Frontal cortex (tissue), 4 donors: ENCODE measurements around the gene PRKG1. TPM values are rescaled to one million over a fixed set of nuclear protein-coding genes. Genes with fewer than 3 reads are reported as not detected.
"Not testable (repeated sequence)": the region's sequence is repeated elsewhere in the genome, so short reads cannot be mapped to it uniquely, and the experiment has no call there.

Experiments used
- DNase-seq, 2 donors: peaks; one replicate each; pipeline ENCODE4 v3.0.0; 2012; ENCODE audit warnings: low spot score in 2 of 2
- FAIRE-seq: peaks from 2 replicates; lab custom pipeline; 2012; peaks lifted over from hg19 to GRCh38; lab: Jason Lieb, UNC
- total RNA-seq: library from RNA; depleted of rRNA; stranded (reverse); fragments of >200 nt; gene quantifications from one replicate; pipeline ENCODE4 v1.2.3, GENCODE V29; 2014
- donor health status: control.
- donor health status: control.
- donor health status: control.

Gene PRKG1
- total RNA-seq, 1 donor from 2014 or later = 15.5 TPM

DNA sequence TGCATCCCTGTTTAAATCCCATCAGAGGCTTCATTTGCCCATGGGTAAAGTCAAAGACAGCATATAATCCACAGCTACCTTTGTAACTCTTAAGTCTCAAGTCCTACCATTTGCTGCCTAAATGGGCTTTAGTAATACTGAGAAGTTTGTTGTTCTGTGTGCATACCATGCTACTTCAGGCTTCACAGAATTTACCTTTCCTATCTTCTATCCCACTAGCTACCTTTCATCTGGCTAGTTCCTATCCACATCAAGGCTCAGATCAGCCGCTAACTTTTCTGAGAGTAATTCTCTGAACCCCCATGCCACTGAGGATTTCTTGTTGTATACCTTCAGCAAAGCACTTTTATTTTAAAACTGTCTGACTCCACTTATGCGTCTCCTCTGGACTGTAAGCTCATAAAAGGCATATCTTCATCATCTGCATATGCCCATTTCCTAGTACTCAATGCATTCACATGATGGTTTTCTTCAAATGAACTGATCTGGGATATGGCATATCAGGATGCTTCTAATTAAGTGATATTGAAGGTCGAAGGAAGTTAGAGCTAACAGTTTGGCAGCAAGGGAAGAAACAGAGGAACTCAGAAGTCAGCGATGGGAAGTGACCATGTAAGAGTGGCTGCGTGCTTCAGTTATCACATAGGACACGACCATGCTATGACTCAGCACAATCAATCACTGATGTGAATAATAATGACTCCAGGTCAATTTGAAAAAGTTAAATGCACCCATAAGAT, 955.9 kb downstream of the PRKG1 start:
- no peak for FAIRE-seq
- no peak for DNase-seq

DNA sequence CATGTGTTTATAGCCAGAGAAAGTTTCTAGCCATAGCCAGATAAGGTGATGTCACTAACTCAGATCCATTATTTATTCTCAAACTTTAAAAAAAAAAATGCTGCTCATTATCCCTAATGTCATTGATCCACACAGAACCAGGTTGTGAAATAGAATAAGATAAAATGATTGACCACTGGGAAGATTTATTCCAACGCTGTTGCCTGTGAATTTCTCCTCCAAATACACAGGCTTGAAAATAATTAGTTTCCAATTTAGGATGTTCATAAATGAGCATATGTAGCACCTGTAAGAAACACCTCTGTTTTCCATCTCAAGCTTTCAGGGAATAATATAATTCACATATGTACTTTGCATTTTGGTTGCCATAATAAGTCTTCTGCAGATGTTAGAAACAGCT, 956.7 kb downstream of the PRKG1 start:
- DNase-seq = no peak

DNA sequence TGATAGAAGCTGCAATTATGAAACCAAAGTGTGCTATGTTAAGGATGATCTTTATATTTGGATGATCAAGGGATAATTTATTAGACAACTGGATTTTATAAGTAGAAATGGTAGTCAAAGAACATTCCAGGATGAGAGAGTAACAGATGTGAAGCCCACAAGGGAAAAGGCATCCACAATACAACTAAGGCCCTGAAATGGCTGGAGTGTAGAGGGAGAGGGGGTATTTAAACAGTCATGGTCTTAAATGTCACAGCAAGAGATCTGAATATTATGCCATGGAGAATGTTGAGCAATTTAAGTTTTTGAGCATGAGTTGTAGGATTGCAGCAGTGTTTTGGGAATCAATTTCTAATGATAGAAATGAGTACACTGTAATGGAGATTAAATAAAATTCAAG, 957.5 kb downstream of the PRKG1 start:
- no peak for FAIRE-seq
- no peak for DNase-seq

More for the DNA sequence above, 956.7 kb downstream of the PRKG1 start:
- no peak for FAIRE-seq

DNA sequence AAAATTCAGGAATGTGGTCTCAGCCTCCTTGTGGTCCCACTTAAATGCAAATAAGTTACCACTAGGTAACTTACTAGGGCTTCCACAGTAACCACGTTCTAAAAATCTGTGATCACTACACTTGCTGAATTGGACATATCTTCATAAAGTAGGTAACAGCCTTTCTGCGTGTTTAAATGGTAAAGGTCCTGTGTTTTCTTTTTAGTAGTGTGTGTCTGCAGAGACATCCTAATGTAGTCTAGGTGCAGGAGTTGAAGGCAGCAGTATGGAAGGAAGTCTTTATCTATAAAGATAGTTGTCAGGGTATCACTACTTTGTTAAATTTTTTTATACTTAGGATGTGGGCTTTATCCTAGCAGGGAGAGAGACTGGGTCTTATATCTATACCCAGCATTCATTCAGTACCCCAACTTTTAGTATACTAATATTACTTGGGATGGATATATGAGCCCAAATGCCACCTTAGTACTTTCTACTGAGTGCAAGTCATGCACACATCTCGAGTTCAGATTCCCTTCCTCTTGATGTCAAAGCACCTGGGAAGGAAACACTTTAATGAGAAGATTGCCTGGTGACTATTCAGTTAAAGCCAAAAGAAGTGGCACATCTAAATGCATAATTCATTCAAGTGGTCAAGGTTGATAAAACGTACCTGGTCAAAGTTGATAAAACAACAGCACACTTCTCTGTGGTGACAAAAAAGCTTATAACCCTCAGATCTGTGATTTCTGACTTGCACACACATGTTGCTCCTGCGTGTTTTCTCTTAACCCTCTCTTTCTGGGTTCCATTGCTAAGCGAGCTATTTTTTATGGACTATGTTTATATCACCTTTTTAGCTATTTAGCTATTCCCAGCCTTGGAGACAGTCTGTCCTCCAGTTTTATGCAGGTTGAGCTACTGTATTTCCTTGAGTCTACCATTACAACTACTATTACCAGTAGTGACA, 958.7 kb downstream of the PRKG1 start:
- no peak for DNase-seq
- FAIRE-seq = no peak

DNA sequence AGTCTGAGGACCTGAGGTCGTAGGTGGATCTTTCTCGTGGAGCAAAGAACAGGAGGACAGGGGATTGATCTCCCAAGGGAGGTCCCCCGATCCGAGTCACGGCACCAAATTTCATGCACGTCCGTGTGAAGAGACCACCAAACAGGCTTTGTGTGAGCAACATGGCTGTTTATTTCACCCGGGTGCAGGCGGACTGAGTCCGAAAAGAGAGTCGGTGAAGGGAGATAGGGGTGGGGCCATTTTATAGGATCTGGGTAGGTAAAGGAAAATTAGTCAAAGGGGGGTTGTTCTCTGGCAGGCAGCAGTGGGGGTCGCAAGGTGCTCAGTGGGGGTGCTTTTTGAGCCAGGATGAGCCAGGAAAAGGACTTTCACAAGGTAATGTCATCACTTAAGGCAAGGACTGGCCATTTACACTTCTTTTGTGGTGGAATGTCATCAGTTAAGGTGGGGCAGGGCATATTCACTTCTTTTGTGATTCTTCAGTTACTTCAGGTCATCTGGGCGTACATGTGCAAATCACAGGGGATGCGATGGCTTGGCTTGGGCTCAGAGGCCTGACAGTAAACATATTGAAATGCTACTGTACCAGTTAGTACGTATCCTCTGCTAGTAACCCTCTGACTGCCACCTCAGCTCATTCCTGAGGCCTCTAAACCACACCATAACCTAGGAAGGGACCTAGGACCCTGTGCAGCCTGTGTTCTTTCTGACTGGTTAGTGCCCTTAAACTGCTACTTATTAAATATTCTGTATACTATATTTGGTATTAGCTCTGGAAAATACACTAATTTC, 964.9 kb downstream of the PRKG1 start:
- DNase-seq, FAIRE-seq: not testable (repeated sequence)

DNA sequence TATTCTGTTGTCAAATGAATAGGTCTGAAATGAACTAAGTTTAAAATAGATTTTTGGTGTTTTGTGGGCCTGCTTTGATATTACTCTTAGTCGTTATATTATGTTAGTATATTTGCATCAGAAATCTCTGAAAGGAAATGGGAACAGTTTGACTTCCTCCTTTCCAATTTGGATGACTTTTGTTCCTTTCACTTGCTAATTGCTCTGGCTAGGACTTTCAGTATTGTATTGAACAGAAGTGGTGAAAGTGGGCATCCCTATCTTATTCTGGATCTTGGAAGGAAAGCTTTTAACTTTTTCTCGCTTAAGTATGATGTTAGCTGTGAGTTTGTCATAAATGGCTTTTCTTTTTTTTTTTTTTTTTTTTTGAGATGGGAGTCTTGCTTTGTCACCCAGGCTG, 966.2 kb downstream of the PRKG1 start:
- DNase-seq (no peak), FAIRE-seq (no peak)

DNA sequence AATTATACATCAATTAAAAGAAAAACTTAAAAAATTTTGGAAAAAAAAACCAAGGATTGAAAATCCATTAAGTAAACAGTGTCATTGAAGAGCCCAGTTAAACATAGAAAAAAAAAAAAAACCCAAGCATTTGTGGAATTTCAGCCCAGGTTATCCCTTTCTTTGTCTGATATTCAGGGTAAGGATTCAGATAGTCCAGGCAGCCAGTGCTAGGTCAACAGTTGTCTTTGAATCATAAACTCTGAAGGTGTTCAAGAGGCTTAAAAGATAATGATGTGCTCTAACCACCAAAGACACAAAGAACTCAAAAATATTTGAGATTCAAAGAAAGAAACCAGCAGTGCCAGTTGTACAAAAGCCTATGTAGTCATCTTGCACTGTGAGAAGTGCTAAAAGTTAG, 969.5 kb downstream of the PRKG1 start:
- FAIRE-seq = no peak
- DNase-seq = no peak

DNA sequence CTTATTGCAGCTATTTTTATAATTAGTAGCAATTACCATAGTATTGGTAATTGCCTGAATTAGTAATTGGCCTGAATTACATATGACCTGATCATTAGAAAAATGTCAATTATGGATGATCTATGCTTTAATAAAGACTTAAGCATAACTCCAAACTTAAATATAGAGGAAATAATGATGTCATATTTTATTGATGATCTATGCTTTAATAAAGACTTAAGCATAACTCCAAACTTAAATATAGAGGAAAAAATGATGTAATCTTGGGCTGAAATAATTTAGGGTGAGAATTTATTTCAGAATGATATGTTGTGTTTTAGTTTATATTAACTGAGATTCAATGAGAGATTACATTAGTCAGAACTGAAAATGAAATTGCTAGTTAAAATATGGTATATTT, 973.8 kb downstream of the PRKG1 start:
- DNase-seq = no peak
- FAIRE-seq = no peak

DNA sequence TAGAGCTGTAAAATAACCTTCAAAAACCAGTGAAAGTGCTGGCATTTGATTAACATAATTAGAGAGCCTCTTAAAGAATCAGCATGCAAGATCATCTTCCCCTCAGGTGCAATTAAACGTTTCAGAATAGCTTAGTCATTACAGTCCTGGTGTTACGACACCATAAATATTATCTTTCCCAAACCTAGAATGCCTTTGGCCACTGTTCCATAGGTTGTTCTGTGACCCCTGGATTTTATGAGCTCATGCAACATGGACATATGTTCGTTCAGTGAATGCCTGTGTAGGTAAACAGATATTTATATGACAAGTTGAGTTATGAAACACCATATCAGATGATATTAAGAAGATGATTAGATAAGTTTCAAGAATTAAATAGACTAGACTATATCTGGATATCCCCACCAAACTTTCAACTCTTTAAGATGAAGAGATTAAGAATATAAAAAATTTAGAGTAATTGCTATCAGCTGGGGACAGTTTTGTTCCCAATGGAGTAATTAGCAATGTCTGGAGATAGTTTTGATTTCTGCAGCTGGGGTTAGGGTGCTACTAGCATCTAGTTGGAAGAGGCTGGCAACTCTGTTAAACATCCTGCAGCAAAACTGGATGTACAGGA, 976.3 kb downstream of the PRKG1 start:
- FAIRE-seq (no peak), DNase-seq (no peak)

DNA sequence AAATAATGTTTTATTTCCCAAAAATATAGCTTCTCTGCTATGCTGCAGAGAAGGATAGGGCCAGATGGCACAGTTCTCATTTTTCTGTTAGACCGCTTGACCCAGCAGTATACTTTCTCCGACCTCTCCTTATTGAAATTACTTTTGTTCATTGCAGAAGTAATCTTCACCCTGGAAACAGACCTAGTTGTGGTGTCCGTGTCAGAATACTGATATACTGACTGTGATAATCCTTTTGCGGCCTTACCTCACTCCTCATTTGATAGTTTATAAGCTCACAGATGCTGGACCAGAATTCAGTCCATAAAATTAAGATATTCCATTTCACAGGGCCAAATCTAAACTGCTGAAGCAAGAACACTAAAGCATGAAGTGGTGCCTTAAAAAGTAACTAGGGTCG, 979.2 kb downstream of the PRKG1 start:
- FAIRE-seq (no peak), DNase-seq (no peak)

DNA sequence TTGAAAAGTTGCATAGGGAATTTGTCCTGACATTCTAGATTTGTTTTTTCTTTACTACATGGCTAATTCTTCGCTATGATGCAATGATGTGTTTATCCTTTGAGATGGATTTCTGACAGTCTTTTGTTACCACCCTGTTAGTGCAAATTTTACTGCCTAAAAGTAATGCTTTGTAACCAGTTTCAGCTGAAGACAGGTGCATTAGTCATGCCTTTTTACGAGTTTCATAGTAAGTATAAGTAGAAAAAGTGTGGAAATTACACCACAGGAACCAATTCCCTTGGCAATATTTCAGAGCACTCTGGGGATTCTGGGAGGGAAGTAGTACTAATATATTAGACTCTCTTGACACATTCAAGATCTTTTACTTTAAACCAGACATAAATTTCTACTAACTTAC, 982.0 kb downstream of the PRKG1 start:
- DNase-seq = no peak
- no peak for FAIRE-seq

DNA sequence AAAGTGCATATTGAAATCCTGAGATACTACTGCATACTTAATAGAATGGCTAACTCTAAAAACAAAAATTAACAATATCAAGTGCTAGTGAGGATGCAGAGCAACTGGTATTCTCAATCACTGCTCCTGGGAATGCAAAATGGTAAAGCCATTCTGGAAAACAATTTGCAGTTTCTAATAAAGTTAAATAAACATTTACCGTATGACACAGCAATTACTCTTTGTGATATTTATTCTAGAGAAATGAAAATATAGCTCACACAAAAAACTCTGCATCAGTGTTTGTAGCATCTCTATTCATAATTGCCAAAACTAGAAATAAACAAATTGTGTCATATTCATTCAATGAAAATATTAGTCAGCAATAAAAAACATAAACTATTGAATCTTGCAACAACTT, 984.8 kb downstream of the PRKG1 start:
- DNase-seq = no peak
- FAIRE-seq = no peak

DNA sequence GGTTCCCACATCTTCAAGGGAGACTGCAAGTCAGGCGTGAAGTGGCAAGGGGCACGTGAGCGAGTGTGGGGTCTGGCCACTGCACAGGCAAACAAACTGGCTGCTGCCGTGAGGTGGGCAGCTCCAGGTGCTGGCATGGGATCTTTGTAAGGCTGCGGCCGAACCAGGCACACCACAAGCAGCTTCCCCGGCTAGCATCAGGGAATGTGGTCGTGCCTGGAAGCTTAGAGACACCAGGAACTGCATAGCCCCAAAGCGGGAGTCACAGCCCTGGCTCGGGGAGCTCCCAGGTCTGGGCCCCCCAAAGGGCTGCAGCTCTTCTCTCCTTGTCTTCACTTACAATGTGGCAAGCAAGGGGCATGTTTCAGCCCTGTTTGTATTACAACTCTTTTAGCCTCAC, 988.9 kb downstream of the PRKG1 start:
- no peak for FAIRE-seq
- DNase-seq = no peak

DNA sequence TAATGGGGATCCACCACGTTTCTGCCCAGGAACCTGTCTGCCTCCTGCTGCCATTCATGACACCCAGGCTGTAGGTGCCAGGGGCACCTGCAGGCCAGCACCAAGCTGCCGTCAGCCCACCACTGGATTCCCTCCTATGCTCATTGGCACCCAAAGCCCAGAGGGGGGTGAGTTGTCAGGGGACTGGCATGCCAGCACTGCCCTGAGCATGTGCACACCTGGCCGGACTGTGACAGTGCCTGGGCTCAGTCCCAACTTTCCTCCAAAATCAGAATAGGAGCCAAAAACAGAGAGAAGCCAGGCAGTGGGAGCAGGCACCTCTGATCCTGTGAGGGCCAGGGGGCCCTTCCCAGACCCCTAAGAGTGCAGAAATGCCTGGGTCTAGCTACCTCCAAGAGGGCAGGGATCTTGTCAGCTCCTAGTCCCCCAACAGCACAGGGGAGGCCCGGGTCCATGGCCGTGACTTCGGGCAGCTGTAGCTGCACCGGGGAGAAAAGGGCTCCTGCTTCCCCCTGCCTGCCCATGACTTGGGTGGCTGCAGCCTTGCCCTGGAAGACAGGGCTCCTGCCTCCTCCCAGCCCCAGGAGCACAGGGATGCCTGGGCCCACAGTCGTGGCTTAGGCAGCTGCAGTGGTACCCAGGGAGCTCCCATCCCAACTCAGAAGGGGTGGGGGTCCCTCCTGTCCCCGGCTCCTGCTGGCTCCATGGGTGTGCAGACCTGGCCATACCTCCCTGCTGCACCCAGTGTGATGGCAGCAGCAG, 990.0 kb downstream of the PRKG1 start:
- FAIRE-seq (no peak), DNase-seq (no peak)

DNA sequence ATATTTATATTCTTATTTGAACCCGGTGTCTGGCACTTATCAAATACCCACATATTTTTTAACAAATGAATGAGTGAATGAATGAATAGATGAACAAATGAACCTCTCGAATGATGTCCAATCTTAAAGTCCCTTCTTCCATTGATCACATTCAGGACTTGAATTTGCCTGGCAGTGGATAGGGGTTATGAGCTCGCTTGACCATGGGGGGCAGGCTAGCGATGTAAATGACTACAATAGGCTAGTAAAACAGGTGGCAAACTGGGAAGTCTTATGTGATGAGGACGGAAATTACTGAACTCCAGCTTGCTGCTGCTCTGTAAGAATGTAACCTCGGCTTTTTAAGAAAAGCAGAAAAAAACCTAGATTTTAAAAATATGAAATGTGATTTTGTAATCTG, 992.1 kb downstream of the PRKG1 start:
- FAIRE-seq = no peak
- no peak for DNase-seq

DNA sequence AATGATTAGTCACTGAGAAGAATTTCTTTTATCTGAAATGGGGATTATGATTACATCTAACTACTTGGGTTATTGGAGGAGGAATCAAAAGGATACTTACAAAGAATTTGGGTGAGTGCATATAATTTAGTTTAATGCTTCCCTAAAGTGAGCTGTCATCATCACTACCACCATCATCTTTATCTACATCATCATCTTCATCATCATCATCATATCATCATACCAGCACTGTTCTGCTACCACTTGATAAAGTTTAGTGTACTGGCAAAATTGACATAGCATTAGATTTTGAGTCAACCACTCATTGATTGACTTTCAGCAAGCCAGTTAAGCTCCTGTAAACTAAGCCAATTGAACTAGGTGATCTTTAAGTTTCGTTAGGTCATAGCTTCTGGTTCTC, 994.2 kb downstream of the PRKG1 start:
- no peak for DNase-seq
- no peak for FAIRE-seq

DNA sequence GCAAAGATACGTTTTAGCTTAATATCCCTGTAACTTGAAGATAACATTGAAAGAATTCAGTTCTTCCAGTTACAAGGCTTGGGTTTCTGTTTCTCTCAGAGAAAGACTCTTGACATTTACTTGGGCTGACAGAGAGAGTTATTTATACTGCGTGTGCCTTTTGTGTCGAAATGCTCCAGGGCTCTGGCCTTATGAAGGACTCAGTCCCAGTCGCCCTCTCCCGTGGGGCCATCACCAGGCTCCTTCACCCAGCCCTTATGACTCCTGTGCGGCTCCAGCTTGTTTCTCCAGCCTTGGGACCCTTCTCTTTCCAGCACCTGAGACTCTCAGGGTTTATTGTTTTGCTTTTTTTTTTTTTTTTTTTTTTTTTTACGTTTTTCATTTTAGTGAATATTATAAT, 997.5 kb downstream of the PRKG1 start:
- DNase-seq = no peak
- no peak for FAIRE-seq

DNA sequence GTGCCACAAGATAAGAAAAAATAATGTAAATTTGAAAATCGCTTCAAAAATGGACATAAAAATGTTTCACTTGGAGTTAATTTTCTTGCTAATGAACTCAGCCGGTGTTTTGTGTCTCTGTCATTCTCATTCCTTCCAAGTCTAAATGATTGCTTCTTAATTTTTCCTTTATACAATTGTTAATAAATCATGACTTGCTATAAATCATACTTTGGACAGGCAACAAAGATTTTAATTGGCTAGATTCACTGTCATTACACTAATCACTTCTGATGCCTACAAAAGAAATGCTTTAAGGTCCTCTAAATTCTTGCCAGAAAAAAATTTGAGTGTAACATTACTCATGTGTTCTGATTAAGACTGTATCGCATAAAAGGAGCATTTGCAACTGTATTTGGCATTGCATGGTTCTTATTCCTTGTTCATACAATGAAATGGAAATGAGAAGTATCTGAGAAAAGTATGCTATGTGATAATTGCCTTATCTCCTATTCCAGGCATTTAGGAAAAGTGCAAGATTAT, 1000.3 kb downstream of the PRKG1 start:
- FAIRE-seq = no peak

DNA sequence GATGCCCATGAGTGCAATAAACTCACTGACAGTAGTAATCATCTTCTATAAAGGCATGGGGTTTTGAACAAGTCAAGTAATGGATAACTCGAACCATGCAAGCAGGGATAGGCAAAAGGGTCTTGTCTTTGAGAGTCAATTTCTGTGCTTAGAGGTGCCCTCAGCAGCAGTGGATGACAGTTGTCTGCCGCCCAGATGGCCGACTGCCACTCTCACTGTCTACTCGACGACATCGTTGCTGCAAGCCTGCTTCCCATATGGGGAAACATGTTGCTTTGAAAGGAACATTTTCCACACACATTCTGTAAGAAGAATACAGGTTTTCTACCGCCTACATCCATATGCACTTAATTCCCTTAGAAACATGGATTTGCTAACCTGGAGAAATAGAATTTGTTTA, 1003.5 kb downstream of the PRKG1 start:
- FAIRE-seq (no peak), DNase-seq (no peak)

More for the DNA sequence above, 1000.3 kb downstream of the PRKG1 start:
- no peak for DNase-seq
